Kidney epithelial cell (primary cell): Measurements from ENCODE around the gene SH3BP2. TPM values are rescaled to one million over a fixed set of nuclear protein-coding genes. Genes with fewer than 3 reads are reported as not detected.

Experiments
- DNase-seq: peaks from one replicate; pipeline ENCODE4 v3.0.0-alpha.2; 2010; ENCODE audit warnings: low read depth
- H3K27me3 ChIP-seq: 2 replicates; pipeline ENCODE4 v1.6.0; 2011; ENCODE audit warnings: low read length; ENCODE audit not compliant: control insufficient read depth, insufficient read depth
- H3K36me3 ChIP-seq: 2 replicates; pipeline ENCODE4 v1.5.1; 2011; ENCODE audit warnings: low read length; ENCODE audit not compliant: control insufficient read depth, insufficient read depth
- H3K4me3 ChIP-seq: 2 replicates; pipeline ENCODE4 v1.5.1; 2011; ENCODE audit warnings: low read depth, mild to moderate bottlenecking, control low read depth, low read length
- total RNA-seq: library from RNA; depleted of rRNA; stranded (reverse); fragments of >200 nt; gene quantifications from 2 replicates; pipeline ENCODE4 v1.2.3, GENCODE V29; 2015
- TF ChIP-seq, protein P1 (sequence below): IDR thresholded peaks from 2 replicates; pipeline ENCODE4 v1.5.1; 2011; ENCODE audit warnings: mild to moderate bottlenecking, moderate library complexity, low read length, control low read depth, inconsistent platforms; ENCODE audit not compliant: insufficient read depth, poor library complexity, severe bottlenecking

The SH3BP2 gene
- total RNA-seq, 1 donor from 2014 or later, result 62.7 TPM

DNA sequence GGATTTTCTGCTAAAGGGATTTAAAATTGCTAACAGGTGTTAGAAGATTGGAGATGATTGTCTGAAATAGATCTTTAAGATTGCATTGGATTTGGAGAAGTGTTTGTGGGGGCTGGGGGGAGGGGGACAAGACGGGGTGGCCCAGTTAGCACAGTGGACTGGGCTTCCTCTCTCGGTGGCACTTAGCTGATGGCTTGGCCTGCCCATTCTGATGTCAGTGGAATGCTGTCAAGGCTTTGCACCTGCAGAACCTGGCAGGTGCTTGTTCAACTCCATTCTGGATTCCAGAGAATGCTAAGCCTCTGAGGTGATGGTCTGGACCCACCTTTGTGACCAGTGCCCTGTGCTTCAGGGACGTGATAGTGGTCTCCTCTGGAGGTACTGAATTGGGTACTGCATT is 94.5 kb downstream of the SH3BP2 start:
- TF ChIP-seq, protein P1, sequence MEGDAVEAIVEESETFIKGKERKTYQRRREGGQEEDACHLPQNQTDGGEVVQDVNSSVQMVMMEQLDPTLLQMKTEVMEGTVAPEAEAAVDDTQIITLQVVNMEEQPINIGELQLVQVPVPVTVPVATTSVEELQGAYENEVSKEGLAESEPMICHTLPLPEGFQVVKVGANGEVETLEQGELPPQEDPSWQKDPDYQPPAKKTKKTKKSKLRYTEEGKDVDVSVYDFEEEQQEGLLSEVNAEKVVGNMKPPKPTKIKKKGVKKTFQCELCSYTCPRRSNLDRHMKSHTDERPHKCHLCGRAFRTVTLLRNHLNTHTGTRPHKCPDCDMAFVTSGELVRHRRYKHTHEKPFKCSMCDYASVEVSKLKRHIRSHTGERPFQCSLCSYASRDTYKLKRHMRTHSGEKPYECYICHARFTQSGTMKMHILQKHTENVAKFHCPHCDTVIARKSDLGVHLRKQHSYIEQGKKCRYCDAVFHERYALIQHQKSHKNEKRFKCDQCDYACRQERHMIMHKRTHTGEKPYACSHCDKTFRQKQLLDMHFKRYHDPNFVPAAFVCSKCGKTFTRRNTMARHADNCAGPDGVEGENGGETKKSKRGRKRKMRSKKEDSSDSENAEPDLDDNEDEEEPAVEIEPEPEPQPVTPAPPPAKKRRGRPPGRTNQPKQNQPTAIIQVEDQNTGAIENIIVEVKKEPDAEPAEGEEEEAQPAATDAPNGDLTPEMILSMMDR, result no peak
- H3K36me3 ChIP-seq, result peaks cover 2% of the 10 kb centered on the region
- no peak for DNase-seq
- H3K4me3 ChIP-seq, result no peak overlapping the region
- H3K27me3 ChIP-seq, result no peaks in the 10 kb centered on the region

DNA sequence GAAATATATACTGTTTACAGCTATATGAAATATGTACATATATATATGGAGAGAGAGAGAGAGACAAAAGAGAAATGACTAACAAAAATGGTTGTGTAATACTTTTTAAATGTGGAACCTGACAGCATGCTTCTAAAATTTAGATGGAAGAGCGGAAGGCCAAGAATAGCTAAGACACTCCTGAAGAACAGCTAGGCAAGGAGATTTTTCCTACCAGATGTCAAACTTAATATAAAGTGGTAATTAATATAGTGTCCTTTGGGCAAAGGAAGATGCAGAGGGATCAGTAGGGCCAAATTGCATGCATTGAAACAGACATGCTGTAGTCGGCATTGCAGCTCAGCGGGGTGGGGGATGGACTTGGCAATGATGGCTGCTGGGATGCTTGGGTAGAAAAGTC is 96.0 kb downstream of the SH3BP2 start:
- H3K27me3 ChIP-seq, result no peaks in the 10 kb centered on the region
- TF ChIP-seq, protein P1, result no peak
- no peak for DNase-seq
- H3K36me3 ChIP-seq, result peaks cover 2% of the 10 kb centered on the region
- H3K4me3 ChIP-seq, result no peak overlapping the region

Other genes with a start within 250 kb of the SH3BP2 start
- gene TNIP2, start 36.7 kb upstream of the SH3BP2 start, total RNA-seq, result 76.8 and 87.8 TPM in 2 replicates
- 132 and 142 TPM in 2 replicates for gene ADD1, start 50.8 kb downstream of the SH3BP2 start, total RNA-seq
- 35.2 and 35.4 TPM in 2 replicates for gene NOP14, start 170.3 kb downstream of the SH3BP2 start, total RNA-seq
- 6.3 and 10.7 TPM in 2 replicates for gene GRK4, start 170.5 kb downstream of the SH3BP2 start, total RNA-seq